Fibroblast of lung (primary cell): ENCODE results near the gene RCAN2. TPM values are rescaled to one million over a fixed set of nuclear protein-coding genes. Genes with fewer than 3 reads are reported as not detected.

Experiments used
- DNase-seq, 2 donors: peaks; one replicate each; pipeline versions ENCODE4 v3.0.0 to v3.0.0-alpha.2; 2010; ENCODE audit warnings: low read depth in 2 of 2
- H2AFZ ChIP-seq: 2 replicates; pipeline ENCODE4 v1.5.1; 2012; ENCODE audit warnings: low read length, control low read depth, inconsistent platforms
- H3K27ac ChIP-seq: 2 replicates; pipeline ENCODE4 v1.5.1; 2011; ENCODE audit warnings: low read length, control low read depth; ENCODE audit not compliant: insufficient read depth
- H3K27me3 ChIP-seq: 2 replicates; pipeline ENCODE4 v1.5.1; 2011; ENCODE audit warnings: mild to moderate bottlenecking, low read length; ENCODE audit not compliant: control insufficient read depth, insufficient read depth
- H3K36me3 ChIP-seq: 2 replicates; pipeline ENCODE4 v1.5.1; 2011; ENCODE audit warnings: low read length; ENCODE audit not compliant: control insufficient read depth, insufficient read depth
- H3K4me1 ChIP-seq: 2 replicates; pipeline ENCODE4 v1.5.1; 2011; ENCODE audit warnings: low read length; ENCODE audit not compliant: control insufficient read depth, insufficient read depth; ENCODE audit errors: extremely low read depth
- H3K4me2 ChIP-seq: 2 replicates; pipeline ENCODE4 v1.5.1; 2011; ENCODE audit warnings: low read length, control low read depth; ENCODE audit not compliant: insufficient read depth; ENCODE audit errors: extremely low read depth
- H3K4me3 ChIP-seq, 4 experiments: fragments of 200-600 bp in 1 of 4; sonication (generic) in 1 of 4; replicated peaks in 1 of 4; 2 replicates each; pipeline ENCODE4 v1.5.1; 2011 to 2016; ENCODE audit warnings: low read length in 4 of 4, low read depth in 3 of 4, mild to moderate bottlenecking in 3 of 4, control low read depth in 2 of 4, inconsistent platforms in 1 of 4, mixed read lengths in 1 of 4; ENCODE audit not compliant: insufficient read depth in 1 of 4; ENCODE audit errors: control extremely low read depth in 1 of 4
- H3K79me2 ChIP-seq: 2 replicates; pipeline ENCODE4 v1.5.1; 2012; ENCODE audit warnings: mild to moderate bottlenecking, low read length, inconsistent platforms; ENCODE audit not compliant: control insufficient read depth, insufficient read depth
- H3K9ac ChIP-seq: 2 replicates; pipeline ENCODE4 v1.5.1; 2011; ENCODE audit warnings: mild to moderate bottlenecking, low read length, control low read depth; ENCODE audit not compliant: insufficient read depth
- H3K9me3 ChIP-seq: 2 replicates; pipeline ENCODE4 v1.5.1; 2012; ENCODE audit warnings: low read depth, low read length; ENCODE audit not compliant: control insufficient read depth, insufficient read depth
- H4K20me1 ChIP-seq: 2 replicates; pipeline ENCODE4 v1.5.1; 2011; ENCODE audit warnings: low read length; ENCODE audit not compliant: control insufficient read depth, insufficient read depth; ENCODE audit errors: extremely low read depth
- EZH2 ChIP-seq: IDR thresholded peaks from 2 replicates; pipeline ENCODE4 v1.5.1; 2012; ENCODE audit warnings: low read length, control low read depth, mild to moderate bottlenecking; ENCODE audit errors: missing control alignments
- polyA plus RNA-seq, 2 donors: library from polyadenylated mRNA; depleted of rRNA in 1 of 2; stranded (reverse) in 1 of 2; unstranded in 1 of 2; fragments of >200 nt; gene quantifications; 2 replicates each; pipeline ENCODE4 v1.2.1, GENCODE V29; 2011 to 2012; ENCODE audit warnings: missing spikeins in 1 of 2
- total RNA-seq: library from RNA; depleted of rRNA; stranded (reverse); fragments of >200 nt; gene quantifications from 2 replicates; pipeline ENCODE4 v1.2.1, GENCODE V29; 2014
- TF ChIP-seq, protein P1 (sequence below), 2 donors: IDR thresholded peaks in 1 of 2; conservative IDR thresholded peaks in 1 of 2; 1 replicate in 1 of 2; 2 replicates in 1 of 2; pipeline ENCODE4 v1.5.1; 2011 to 2012; ENCODE audit warnings: low read length in 2 of 2, control low read depth in 1 of 2, inconsistent platforms in 1 of 2, low read depth in 1 of 2, mild to moderate bottlenecking in 1 of 2

The RCAN2 gene
- total and polyA plus RNA-seq, 2 donors (not counting 1 experiment from before 2014, with no cell fraction given) = 11.7 to 38.0 TPM

DNA sequence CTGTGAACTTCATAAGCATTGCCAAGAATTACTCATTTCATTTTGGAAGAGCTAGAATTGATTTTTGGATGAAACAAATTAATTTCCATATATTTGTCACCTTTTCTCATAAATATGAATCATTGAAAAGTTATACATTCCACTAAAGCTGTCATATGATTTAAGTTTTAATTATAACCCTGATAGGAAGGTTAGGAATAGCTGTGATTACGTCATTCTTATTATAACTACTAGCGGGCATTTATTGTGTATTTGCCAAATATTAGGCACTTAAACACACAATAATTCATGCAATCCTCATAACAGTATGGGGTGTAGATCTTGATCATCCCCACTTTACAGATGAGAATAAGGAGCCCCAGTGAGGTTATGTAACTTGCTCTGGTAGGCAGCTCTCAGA, 243.1 kb downstream of the RCAN2 start:
- TF ChIP-seq, protein P1, sequence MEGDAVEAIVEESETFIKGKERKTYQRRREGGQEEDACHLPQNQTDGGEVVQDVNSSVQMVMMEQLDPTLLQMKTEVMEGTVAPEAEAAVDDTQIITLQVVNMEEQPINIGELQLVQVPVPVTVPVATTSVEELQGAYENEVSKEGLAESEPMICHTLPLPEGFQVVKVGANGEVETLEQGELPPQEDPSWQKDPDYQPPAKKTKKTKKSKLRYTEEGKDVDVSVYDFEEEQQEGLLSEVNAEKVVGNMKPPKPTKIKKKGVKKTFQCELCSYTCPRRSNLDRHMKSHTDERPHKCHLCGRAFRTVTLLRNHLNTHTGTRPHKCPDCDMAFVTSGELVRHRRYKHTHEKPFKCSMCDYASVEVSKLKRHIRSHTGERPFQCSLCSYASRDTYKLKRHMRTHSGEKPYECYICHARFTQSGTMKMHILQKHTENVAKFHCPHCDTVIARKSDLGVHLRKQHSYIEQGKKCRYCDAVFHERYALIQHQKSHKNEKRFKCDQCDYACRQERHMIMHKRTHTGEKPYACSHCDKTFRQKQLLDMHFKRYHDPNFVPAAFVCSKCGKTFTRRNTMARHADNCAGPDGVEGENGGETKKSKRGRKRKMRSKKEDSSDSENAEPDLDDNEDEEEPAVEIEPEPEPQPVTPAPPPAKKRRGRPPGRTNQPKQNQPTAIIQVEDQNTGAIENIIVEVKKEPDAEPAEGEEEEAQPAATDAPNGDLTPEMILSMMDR (conservative IDR thresholded peaks at IDR 0.05 in 1 of 2, IDR thresholded peaks at IDR 0.05 in 1 of 2; ENCODE audit: low read depth in 1 of 2, low read length in 2 of 2) = no peak
- TF ChIP-seq EZH2 = no peak
- H3K9ac ChIP-seq = no peak overlapping the region
- H3K27me3 ChIP-seq = no peaks in the 10 kb centered on the region
- H3K36me3 ChIP-seq = no peaks in the 10 kb centered on the region
- H3K4me3 ChIP-seq = no peak overlapping the region
- H3K4me2 ChIP-seq = no peak overlapping the region
- no peaks in the 10 kb centered on the region for H3K4me1 ChIP-seq
- no peak overlapping the region for H2AFZ ChIP-seq
- H3K79me2 ChIP-seq = no peaks in the 10 kb centered on the region
- no peaks in the 10 kb centered on the region for H4K20me1 ChIP-seq
- no peak for DNase-seq
- H3K27ac ChIP-seq = no peak overlapping the region
- no peaks in the 10 kb centered on the region for H3K9me3 ChIP-seq

DNA sequence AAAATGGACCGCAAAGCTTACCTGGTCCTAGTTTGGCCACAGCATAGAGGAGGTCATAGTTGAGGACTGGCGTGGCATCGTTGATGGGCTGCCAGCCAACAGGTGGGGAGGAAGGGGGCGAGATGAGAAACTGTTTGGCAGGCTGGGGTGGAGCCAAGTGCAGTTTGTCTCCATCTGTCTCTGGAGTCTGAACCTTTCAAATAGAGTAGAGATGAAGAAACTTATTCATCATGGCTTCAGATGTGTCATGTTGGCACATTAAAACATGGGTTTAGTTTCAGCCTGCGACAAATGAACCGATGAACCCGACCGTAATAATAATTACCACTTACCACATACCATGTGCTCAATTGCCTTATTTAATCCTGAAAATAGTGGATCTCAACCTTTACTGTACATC, 244.5 kb downstream of the RCAN2 start:
- no peaks in the 10 kb centered on the region for H3K36me3 ChIP-seq
- H3K9ac ChIP-seq = no peak overlapping the region
- H4K20me1 ChIP-seq = no peaks in the 10 kb centered on the region
- H3K4me3 ChIP-seq = no peak overlapping the region
- H3K9me3 ChIP-seq = no peaks in the 10 kb centered on the region
- no peak overlapping the region for H3K4me2 ChIP-seq
- H3K4me1 ChIP-seq = no peaks in the 10 kb centered on the region
- no peak overlapping the region for H3K27ac ChIP-seq
- H2AFZ ChIP-seq = no peak overlapping the region
- no peak for DNase-seq
- no peaks in the 10 kb centered on the region for H3K79me2 ChIP-seq
- TF ChIP-seq, protein P1 (conservative IDR thresholded peaks at IDR 0.05 in 1 of 2, IDR thresholded peaks at IDR 0.05 in 1 of 2; ENCODE audit: low read depth in 1 of 2, low read length in 2 of 2) = no peak
- no peak for TF ChIP-seq EZH2
- no peaks in the 10 kb centered on the region for H3K27me3 ChIP-seq

DNA sequence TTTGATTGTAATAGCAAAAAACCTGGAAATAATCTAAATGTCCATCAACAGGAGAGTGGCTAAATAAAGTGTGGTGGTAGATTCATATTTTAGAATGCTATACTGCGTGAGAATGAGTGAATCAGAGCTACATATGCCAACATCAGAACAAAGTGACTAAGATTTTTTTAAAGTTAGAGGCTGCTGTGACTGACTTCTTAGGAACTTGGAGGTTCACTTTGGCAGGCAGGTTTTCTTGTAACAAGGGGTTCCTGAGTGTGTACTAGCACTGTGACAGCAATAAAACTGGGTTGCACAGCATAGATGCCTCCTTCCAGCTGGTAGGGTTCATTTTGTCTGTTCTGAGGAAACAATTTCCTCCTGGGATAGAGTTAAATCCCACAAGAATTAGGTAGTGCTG, 245.2 kb downstream of the RCAN2 start:
- no peak overlapping the region for H3K27ac ChIP-seq
- no peaks in the 10 kb centered on the region for H3K36me3 ChIP-seq
- H3K4me2 ChIP-seq = no peak overlapping the region
- no peak overlapping the region for H3K4me3 ChIP-seq
- TF ChIP-seq, protein P1 (conservative IDR thresholded peaks at IDR 0.05 in 1 of 2, IDR thresholded peaks at IDR 0.05 in 1 of 2; ENCODE audit: low read depth in 1 of 2, low read length in 2 of 2) = no peak
- no peak for TF ChIP-seq EZH2
- H2AFZ ChIP-seq = no peak overlapping the region
- no peaks in the 10 kb centered on the region for H3K79me2 ChIP-seq
- no peaks in the 10 kb centered on the region for H3K9me3 ChIP-seq
- H3K27me3 ChIP-seq = no peaks in the 10 kb centered on the region
- no peak for DNase-seq
- H3K4me1 ChIP-seq = no peaks in the 10 kb centered on the region
- no peaks in the 10 kb centered on the region for H4K20me1 ChIP-seq
- H3K9ac ChIP-seq = no peak overlapping the region
